ENCODE data around the gene PRR18. TPM values are rescaled to one million over a fixed set of nuclear protein-coding genes. Genes with fewer than 3 reads are reported as not detected.

Gene PRR18
- total and polyA plus RNA-seq, 9 of the 15 experiments (the other 6 are each of a cell fraction or from before 2014, with no cell fraction given), result not detected

DNA sequence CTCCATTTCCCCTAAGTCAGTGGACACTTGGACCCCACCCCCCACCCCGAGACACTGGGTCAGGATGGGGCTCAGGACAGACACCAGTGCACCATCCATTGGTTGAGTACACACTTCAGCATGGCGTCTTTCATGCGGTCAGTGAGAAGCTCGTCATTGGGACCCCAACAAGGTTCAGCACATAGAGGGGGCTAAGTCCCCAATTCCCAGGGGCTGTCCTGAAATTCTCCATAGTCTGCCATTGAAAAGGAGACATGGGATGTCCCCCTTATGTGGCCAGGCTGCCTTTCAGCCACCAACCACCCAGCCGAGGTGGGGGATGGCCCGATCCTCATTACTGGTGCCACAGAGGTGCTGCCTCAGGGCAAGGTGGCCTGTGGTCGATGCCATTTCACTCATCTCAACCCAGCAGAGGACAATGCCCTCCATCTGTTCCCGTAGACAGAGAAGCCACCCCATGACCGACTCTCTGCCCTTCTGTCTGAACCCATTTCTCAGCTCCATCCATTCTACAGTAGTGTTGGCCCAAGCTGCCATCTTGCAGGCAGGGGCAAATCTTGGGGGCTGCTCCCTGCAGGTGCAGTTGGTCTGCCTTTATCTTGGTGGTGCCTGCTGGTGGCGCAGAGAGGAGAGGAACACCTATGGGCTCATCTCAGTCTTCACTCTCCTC is 37.4 kb downstream of the PRR18 start:
- intact Hi-C loops (cut with micrococcal nuclease) (loop anchor here (5.0 to 10.0 kb wide), 3 partner anchors 384 to 504 kb away; no protein-coding TSS in a partner anchor), in situ Hi-C loops (cut with MboI) (loop anchor here (5.0 kb wide), 1 partner anchor 116 kb away; no protein-coding TSS in a partner anchor)
- H3K9me1 ChIP-seq (ENCODE audit: control insufficient read depth, insufficient read depth, low read length), result no peaks in the 10 kb centered on the region
- H3K36me3 ChIP-seq (ENCODE audit: control insufficient read depth, insufficient read depth, low read length), result no peaks in the 10 kb centered on the region
- ATAC-seq, result no peak
- no peak overlapping the region for H3K4me2 ChIP-seq (ENCODE audit: insufficient read depth, low read length)
- no peak overlapping the region for H2AFZ ChIP-seq (ENCODE audit: low read depth, low read length)
- no peak for FAIRE-seq
- H3K27me3 ChIP-seq (ENCODE audit: control insufficient read depth in 2 of 2, insufficient read depth in 2 of 2, low read length in 2 of 2), result peaks cover 27 to 61% of the 10 kb centered on the region in 2 experiments
- POLR2A ChIA-PET, result no interaction called here
- 0 out of 2 replicates have a peak, but pooled peaks cover 6% of the 10 kb centered on the region for H4K20me1 ChIP-seq (replicated peaks; ENCODE audit: control insufficient read depth, insufficient read depth, low read length)
- H3K4me3 ChIP-seq, result no peak overlapping the region
- WGBS (ENCODE audit: insufficient coverage, low coverage, missing lambda C conversion rate), result 2% methylated on average over 10 of the region's 10 CpGs
- H3K4me1 ChIP-seq (replicated peaks in 1 of 2; ENCODE audit: control insufficient read depth in 2 of 2, insufficient read depth in 2 of 2, low read length in 2 of 2), result peaks cover 0 to 6% of the 10 kb centered on the region in 2 experiments; a peak in 1 of 5 replicates
- H3K79me2 ChIP-seq (ENCODE audit: control insufficient read depth, insufficient read depth, low read length), result no peaks in the 10 kb centered on the region
- no peak overlapping the region for H3K9ac ChIP-seq (ENCODE audit: insufficient read depth in 1 of 2, low read depth in 2 of 2, low read length in 2 of 2)
- CTCF ChIA-PET (ENCODE audit: low intra/inter-chr PET ratio), result no interaction called here
- no peak for DNase-seq (ENCODE audit: extremely low read depth in 1 of 4, low spot score in 3 of 4)
- BruUV-seq (replicated peaks), result no TSS peak
- no peaks in the 10 kb centered on the region for H3K9me3 ChIP-seq (replicated peaks; ENCODE audit: control insufficient read depth, insufficient read depth, low read depth, low read length)
- no peak overlapping the region for H3K27ac ChIP-seq (ENCODE audit: extremely low read depth, low read depth, low read length)
- no peak for TF ChIP-seq GATA2 (CRISPR knock-in tag; IDR thresholded peaks at IDR 0.05)
- no peak for TF ChIP-seq DACH1 (IDR thresholded peaks at IDR 0.05; ENCODE audit: partially characterized antibody)
- TF ChIP-seq RNF2 (IDR thresholded peaks at IDR 0.05), result no peak
- TF ChIP-seq, protein P1, sequence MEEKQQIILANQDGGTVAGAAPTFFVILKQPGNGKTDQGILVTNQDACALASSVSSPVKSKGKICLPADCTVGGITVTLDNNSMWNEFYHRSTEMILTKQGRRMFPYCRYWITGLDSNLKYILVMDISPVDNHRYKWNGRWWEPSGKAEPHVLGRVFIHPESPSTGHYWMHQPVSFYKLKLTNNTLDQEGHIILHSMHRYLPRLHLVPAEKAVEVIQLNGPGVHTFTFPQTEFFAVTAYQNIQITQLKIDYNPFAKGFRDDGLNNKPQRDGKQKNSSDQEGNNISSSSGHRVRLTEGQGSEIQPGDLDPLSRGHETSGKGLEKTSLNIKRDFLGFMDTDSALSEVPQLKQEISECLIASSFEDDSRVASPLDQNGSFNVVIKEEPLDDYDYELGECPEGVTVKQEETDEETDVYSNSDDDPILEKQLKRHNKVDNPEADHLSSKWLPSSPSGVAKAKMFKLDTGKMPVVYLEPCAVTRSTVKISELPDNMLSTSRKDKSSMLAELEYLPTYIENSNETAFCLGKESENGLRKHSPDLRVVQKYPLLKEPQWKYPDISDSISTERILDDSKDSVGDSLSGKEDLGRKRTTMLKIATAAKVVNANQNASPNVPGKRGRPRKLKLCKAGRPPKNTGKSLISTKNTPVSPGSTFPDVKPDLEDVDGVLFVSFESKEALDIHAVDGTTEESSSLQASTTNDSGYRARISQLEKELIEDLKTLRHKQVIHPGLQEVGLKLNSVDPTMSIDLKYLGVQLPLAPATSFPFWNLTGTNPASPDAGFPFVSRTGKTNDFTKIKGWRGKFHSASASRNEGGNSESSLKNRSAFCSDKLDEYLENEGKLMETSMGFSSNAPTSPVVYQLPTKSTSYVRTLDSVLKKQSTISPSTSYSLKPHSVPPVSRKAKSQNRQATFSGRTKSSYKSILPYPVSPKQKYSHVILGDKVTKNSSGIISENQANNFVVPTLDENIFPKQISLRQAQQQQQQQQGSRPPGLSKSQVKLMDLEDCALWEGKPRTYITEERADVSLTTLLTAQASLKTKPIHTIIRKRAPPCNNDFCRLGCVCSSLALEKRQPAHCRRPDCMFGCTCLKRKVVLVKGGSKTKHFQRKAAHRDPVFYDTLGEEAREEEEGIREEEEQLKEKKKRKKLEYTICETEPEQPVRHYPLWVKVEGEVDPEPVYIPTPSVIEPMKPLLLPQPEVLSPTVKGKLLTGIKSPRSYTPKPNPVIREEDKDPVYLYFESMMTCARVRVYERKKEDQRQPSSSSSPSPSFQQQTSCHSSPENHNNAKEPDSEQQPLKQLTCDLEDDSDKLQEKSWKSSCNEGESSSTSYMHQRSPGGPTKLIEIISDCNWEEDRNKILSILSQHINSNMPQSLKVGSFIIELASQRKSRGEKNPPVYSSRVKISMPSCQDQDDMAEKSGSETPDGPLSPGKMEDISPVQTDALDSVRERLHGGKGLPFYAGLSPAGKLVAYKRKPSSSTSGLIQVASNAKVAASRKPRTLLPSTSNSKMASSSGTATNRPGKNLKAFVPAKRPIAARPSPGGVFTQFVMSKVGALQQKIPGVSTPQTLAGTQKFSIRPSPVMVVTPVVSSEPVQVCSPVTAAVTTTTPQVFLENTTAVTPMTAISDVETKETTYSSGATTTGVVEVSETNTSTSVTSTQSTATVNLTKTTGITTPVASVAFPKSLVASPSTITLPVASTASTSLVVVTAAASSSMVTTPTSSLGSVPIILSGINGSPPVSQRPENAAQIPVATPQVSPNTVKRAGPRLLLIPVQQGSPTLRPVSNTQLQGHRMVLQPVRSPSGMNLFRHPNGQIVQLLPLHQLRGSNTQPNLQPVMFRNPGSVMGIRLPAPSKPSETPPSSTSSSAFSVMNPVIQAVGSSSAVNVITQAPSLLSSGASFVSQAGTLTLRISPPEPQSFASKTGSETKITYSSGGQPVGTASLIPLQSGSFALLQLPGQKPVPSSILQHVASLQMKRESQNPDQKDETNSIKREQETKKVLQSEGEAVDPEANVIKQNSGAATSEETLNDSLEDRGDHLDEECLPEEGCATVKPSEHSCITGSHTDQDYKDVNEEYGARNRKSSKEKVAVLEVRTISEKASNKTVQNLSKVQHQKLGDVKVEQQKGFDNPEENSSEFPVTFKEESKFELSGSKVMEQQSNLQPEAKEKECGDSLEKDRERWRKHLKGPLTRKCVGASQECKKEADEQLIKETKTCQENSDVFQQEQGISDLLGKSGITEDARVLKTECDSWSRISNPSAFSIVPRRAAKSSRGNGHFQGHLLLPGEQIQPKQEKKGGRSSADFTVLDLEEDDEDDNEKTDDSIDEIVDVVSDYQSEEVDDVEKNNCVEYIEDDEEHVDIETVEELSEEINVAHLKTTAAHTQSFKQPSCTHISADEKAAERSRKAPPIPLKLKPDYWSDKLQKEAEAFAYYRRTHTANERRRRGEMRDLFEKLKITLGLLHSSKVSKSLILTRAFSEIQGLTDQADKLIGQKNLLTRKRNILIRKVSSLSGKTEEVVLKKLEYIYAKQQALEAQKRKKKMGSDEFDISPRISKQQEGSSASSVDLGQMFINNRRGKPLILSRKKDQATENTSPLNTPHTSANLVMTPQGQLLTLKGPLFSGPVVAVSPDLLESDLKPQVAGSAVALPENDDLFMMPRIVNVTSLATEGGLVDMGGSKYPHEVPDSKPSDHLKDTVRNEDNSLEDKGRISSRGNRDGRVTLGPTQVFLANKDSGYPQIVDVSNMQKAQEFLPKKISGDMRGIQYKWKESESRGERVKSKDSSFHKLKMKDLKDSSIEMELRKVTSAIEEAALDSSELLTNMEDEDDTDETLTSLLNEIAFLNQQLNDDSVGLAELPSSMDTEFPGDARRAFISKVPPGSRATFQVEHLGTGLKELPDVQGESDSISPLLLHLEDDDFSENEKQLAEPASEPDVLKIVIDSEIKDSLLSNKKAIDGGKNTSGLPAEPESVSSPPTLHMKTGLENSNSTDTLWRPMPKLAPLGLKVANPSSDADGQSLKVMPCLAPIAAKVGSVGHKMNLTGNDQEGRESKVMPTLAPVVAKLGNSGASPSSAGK (IDR thresholded peaks at IDR 0.05), result no peak
- no peak for TF ChIP-seq YY1 (IDR thresholded peaks at IDR 0.05; ENCODE audit: borderline replicate concordance in 1 of 3, control insufficient read depth in 1 of 3, extremely low read depth in 1 of 3, insufficient read depth in 3 of 3, insufficient read length in 1 of 3, insufficient replicate concordance in 2 of 3, low read depth in 1 of 3, low read length in 2 of 3)
- no peak for TF ChIP-seq TEAD2 (tag; IDR thresholded peaks at IDR 0.05)
- TF ChIP-seq ZNF79 (CRISPR knock-in tag; IDR thresholded peaks at IDR 0.05; ENCODE audit: low read depth), result no peak
- no peak for TF ChIP-seq MBD2 (IDR thresholded peaks at IDR 0.05; ENCODE audit: borderline replicate concordance, low read depth)
- TF ChIP-seq ZNF431 (CRISPR knock-in tag; IDR thresholded peaks at IDR 0.05), result no peak
- TF ChIP-seq, protein P2, sequence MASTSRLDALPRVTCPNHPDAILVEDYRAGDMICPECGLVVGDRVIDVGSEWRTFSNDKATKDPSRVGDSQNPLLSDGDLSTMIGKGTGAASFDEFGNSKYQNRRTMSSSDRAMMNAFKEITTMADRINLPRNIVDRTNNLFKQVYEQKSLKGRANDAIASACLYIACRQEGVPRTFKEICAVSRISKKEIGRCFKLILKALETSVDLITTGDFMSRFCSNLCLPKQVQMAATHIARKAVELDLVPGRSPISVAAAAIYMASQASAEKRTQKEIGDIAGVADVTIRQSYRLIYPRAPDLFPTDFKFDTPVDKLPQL (IDR thresholded peaks at IDR 0.05; ENCODE audit: extremely low read depth, insufficient read length), result no peak

All from K562 (cell line).